K562 (cell line): ENCODE data around the gene BAZ2A. TPM values are rescaled to one million over a fixed set of nuclear protein-coding genes. Genes with fewer than 3 reads are reported as not detected.

Source experiments
- ATF1 ChIP-seq, 2 experiments: fragments of 450-650 bp in 1 of 2; IDR thresholded peaks; 2 replicates each; pipeline ENCODE4 v1.6.1; 2016; ENCODE audit warnings: missing compliant biosample characterization in 1 of 2, missing genetic modification characterization in 1 of 2
- CBX3 ChIP-seq, 2 experiments: IDR thresholded peaks; 1 replicate in 1 of 2; 2 replicates in 1 of 2; pipeline ENCODE4 v1.6.1; 2012; ENCODE audit warnings: inconsistent platforms in 2 of 2, low read length in 2 of 2, borderline replicate concordance in 1 of 2, control low read depth in 1 of 2
- ERF ChIP-seq: fragments of 450-650 bp; formaldehyde crosslinking; IDR thresholded peaks from 2 replicates; pipeline ENCODE4 v1.4.0; 2020; ENCODE audit warnings: mild to moderate bottlenecking, mixed read lengths
- ILK ChIP-seq: fragments of 450-650 bp; IDR thresholded peaks from 2 replicates; pipeline ENCODE4 v1.6.1; 2016; ENCODE audit warnings: missing genetic modification characterization, low read depth, mild to moderate bottlenecking, missing compliant biosample characterization, moderate library complexity, borderline replicate concordance
- NFE2L1 ChIP-seq: fragments of 450-650 bp; IDR thresholded peaks from 2 replicates; pipeline ENCODE4 v1.6.1; 2016; ENCODE audit warnings: missing genetic modification characterization, low read depth, mild to moderate bottlenecking, missing compliant biosample characterization, moderate library complexity, borderline replicate concordance
- PTTG1 ChIP-seq: fragments of 450-650 bp; IDR thresholded peaks from 2 replicates; pipeline ENCODE4 v1.6.1; 2016; ENCODE audit warnings: low read depth, mild to moderate bottlenecking, missing genetic modification characterization, missing compliant biosample characterization
- SOX6 ChIP-seq: fragments of 450-650 bp; IDR thresholded peaks from 2 replicates; pipeline ENCODE4 v1.6.1; 2014; ENCODE audit warnings: mild to moderate bottlenecking
- SRSF7 ChIP-seq: fragments of 200-400 bp; formaldehyde crosslinking; optimal IDR thresholded peaks from 2 replicates; pipeline ENCODE3; 2017; ENCODE audit warnings: mild to moderate bottlenecking, low read depth, low read length
- TAL1 ChIP-seq: fragments of 450-650 bp; IDR thresholded peaks from 2 replicates; pipeline ENCODE4 v1.6.1; 2016; ENCODE audit warnings: mild to moderate bottlenecking
- ZNF12 ChIP-seq: sonication (generic); formaldehyde crosslinking; IDR thresholded peaks from 2 replicates; pipeline ENCODE4 v1.4.0; 2020; ENCODE audit warnings: mild to moderate bottlenecking, missing genetic modification reagents
- ZNF174 ChIP-seq: fragments of 250-450 bp; sonication (Bioruptor Pico); IDR thresholded peaks from 2 replicates; pipeline ENCODE4 v1.4.0; 2020; ENCODE audit warnings: mild to moderate bottlenecking
- ZNF224 ChIP-seq: sonication (generic); formaldehyde crosslinking; IDR thresholded peaks from 2 replicates; pipeline ENCODE4 v1.8.0; 2022; ENCODE audit warnings: mild to moderate bottlenecking, missing genetic modification reagents
- polyA plus RNA-seq, 8 experiments: library from polyadenylated mRNA; depleted of rRNA in 4 of 8; stranded (reverse) in 5 of 8; unstranded in 3 of 8; fragments of >200 nt; fragmentation: Nextera tagmentation in 2 of 8; fragmentation: Illumina TruSeq in 1 of 8; extraction: Ambion mirVana in 2 of 8; extraction: Trizol in 1 of 8; gene quantifications; 2 replicates each; pipeline versions ENCODE4 v1.2.1 to v1.2.3, GENCODE V29; 2011 to 2014; ENCODE audit warnings: inconsistent platforms in 1 of 8, missing spikeins in 1 of 8
- total RNA-seq, 7 experiments: library from RNA; depleted of rRNA in 6 of 7; stranded (reverse); fragments of >200 nt in 6 of 7; fragmentation: Illumina TruSeq in 2 of 7; extraction: Trizol in 2 of 7; gene quantifications; 2 replicates each; pipeline versions ENCODE4 v1.2.1 to v1.2.3, GENCODE V29; 2011 to 2021; ENCODE audit warnings: low replicate concordance in 1 of 7
- TF ChIP-seq, protein P1 (sequence below), 2 experiments: fragments of 450-650 bp in 1 of 2; sonication (generic) in 1 of 2; formaldehyde crosslinking; conservative IDR thresholded peaks; 2 replicates each; pipeline versions ENCODE4 v1.4.0 to v1.8.1; 2020 to 2022; ENCODE audit warnings: mild to moderate bottlenecking in 1 of 2, missing genetic modification reagents in 1 of 2
- TF ChIP-seq, protein P2 (sequence below), 2 experiments: fragments of 450-650 bp in 1 of 2; sonication (generic) in 1 of 2; formaldehyde crosslinking in 1 of 2; IDR thresholded peaks; 2 replicates each; pipeline versions ENCODE4 v1.7.1 to v1.9.0; 2016 to 2022; ENCODE audit warnings: inconsistent platforms in 1 of 2, mild to moderate bottlenecking in 1 of 2, missing genetic modification reagents in 1 of 2
- TF ChIP-seq, protein P3 (sequence below): IDR thresholded peaks from 3 replicates; pipeline ENCODE4 v1.6.1; 2011; ENCODE audit warnings: borderline replicate concordance, mild to moderate bottlenecking; ENCODE audit not compliant: insufficient read length, insufficient read depth

BAZ2A gene
- total and polyA plus RNA-seq, 9 of the 15 experiments (the other 6 are each of a cell fraction or from before 2014, with no cell fraction given): 4.5 to 86.4 (median 26.2) TPM

DNA sequence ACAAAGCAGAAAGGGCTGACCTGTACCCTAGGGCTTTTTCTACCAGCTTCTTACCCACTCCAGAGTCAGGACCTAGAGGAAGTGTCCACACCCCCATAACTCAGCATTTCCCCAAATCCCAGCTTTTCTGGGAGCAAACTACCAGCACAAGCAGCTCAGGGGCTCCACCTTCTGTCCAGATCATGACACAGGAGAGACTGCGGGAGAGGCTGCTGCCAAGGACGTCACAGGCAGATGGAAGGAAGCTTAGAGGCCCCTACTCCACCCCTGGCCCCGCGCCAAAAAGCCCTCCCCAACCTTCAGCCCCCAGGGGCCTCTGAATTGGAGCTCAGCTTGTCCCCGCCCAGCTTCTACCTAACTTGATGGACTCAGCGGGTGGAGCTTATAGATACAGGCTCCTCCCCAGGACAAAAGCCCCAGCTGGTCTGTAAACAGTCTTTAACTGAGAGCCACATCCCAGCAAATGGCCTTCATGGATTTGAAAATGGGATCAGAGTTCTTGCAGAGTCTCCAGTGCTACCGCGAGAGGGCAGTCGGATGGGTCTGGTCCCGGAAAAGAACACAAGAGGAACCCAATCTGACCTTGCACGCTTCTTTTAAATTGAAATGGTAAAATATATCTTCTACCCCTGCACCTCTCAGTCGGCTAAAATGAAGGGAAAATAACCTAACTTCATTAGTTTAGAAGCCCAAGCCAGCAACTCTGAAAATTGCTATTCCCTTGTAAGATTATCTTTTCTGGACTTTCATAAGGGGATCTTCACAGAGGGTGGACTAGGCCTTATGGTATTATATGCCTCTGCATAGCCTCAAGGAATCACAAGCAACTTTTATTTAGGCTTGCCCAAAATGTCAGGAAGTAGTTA, 6.8 kb upstream of the BAZ2A start (continued):
- TF ChIP-seq SOX6 (peak; percentile 73), NFE2L1 (tag) (no peak), ILK (tag) (no peak), ZNF174 (CRISPR knock-in tag) (no peak), ERF (CRISPR knock-in tag) (0 out of 2 replicates have a peak, but pooled peaks have one; percentile 56), ATF1 (CRISPR knock-in tag; IDR thresholded peaks at IDR 0.05) (no peak; the same call in 1 of the 2 replicates), ATF1 (tag; IDR thresholded peaks at IDR 0.05) (peak; percentile 90), TAL1 (no peak), SRSF7 (no peak), ZNF224 (CRISPR knock-in tag) (no peak), ZNF12 (CRISPR knock-in tag) (no peak), PTTG1 (no peak), CBX3 (IDR thresholded peaks at IDR 0.05; ENCODE audit: borderline replicate concordance in 1 of 2, low read length in 2 of 2) (peak in 1 of 2 experiments; percentile 80; a peak in 1 of 3 replicates)
- TF ChIP-seq, protein P1, sequence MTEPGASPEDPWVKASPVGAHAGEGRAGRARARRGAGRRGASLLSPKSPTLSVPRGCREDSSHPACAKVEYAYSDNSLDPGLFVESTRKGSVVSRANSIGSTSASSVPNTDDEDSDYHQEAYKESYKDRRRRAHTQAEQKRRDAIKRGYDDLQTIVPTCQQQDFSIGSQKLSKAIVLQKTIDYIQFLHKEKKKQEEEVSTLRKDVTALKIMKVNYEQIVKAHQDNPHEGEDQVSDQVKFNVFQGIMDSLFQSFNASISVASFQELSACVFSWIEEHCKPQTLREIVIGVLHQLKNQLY (CRISPR knock-in tag; conservative IDR thresholded peaks at IDR 0.05): 0 out of 4 replicates have a peak, but pooled peaks of 1 of the 2 experiments have one; percentile 65
- TF ChIP-seq, protein P2, sequence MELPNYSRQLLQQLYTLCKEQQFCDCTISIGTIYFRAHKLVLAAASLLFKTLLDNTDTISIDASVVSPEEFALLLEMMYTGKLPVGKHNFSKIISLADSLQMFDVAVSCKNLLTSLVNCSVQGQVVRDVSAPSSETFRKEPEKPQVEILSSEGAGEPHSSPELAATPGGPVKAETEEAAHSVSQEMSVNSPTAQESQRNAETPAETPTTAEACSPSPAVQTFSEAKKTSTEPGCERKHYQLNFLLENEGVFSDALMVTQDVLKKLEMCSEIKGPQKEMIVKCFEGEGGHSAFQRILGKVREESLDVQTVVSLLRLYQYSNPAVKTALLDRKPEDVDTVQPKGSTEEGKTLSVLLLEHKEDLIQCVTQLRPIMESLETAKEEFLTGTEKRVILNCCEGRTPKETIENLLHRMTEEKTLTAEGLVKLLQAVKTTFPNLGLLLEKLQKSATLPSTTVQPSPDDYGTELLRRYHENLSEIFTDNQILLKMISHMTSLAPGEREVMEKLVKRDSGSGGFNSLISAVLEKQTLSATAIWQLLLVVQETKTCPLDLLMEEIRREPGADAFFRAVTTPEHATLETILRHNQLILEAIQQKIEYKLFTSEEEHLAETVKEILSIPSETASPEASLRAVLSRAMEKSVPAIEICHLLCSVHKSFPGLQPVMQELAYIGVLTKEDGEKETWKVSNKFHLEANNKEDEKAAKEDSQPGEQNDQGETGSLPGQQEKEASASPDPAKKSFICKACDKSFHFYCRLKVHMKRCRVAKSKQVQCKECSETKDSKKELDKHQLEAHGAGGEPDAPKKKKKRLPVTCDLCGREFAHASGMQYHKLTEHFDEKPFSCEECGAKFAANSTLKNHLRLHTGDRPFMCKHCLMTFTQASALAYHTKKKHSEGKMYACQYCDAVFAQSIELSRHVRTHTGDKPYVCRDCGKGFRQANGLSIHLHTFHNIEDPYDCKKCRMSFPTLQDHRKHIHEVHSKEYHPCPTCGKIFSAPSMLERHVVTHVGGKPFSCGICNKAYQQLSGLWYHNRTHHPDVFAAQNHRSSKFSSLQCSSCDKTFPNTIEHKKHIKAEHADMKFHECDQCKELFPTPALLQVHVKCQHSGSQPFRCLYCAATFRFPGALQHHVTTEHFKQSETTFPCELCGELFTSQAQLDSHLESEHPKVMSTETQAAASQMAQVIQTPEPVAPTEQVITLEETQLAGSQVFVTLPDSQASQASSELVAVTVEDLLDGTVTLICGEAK (IDR thresholded peaks at IDR 0.05): no peak
- TF ChIP-seq, protein P2 (CRISPR knock-in tag; IDR thresholded peaks at IDR 0.05): no peak
- TF ChIP-seq, protein P3, sequence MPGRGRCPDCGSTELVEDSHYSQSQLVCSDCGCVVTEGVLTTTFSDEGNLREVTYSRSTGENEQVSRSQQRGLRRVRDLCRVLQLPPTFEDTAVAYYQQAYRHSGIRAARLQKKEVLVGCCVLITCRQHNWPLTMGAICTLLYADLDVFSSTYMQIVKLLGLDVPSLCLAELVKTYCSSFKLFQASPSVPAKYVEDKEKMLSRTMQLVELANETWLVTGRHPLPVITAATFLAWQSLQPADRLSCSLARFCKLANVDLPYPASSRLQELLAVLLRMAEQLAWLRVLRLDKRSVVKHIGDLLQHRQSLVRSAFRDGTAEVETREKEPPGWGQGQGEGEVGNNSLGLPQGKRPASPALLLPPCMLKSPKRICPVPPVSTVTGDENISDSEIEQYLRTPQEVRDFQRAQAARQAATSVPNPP: no peak
